Subcutaneous abdominal adipose tissue (tissue), 5 donors: ENCODE data around the gene KLHL29.

Experiments
- H3K27ac ChIP-seq: one replicate; pipeline ENCODE4 v1.7.0; 2013; ENCODE audit warnings: low read depth, mild to moderate bottlenecking, inconsistent platforms, low read length, moderate library complexity
- H3K27me3 ChIP-seq, 5 donors: one replicate each; pipeline ENCODE4 v1.7.0; 2013; ENCODE audit warnings: low read length in 5 of 5, inconsistent platforms in 1 of 5; ENCODE audit not compliant: control insufficient read depth in 5 of 5, insufficient read depth in 4 of 5
- H3K36me3 ChIP-seq, 5 donors: one replicate each; pipeline ENCODE4 v1.7.0; 2013; ENCODE audit warnings: low read length in 5 of 5; ENCODE audit not compliant: control insufficient read depth in 5 of 5, insufficient read depth in 5 of 5
- H3K4me1 ChIP-seq, 5 donors: one replicate each; pipeline ENCODE4 v1.7.0; 2013; ENCODE audit warnings: low read length in 5 of 5, mild to moderate bottlenecking in 3 of 5, moderate library complexity in 1 of 5; ENCODE audit not compliant: control insufficient read depth in 5 of 5, insufficient read depth in 5 of 5
- H3K4me3 ChIP-seq, 5 donors: one replicate each; pipeline ENCODE4 v1.7.0; 2013; ENCODE audit warnings: low read length in 5 of 5, low read depth in 1 of 5
- H3K9ac ChIP-seq, 5 donors: one replicate each; pipeline ENCODE4 v1.7.0; 2013; ENCODE audit warnings: low read length in 5 of 5, mild to moderate bottlenecking in 4 of 5, moderate library complexity in 3 of 5
- H3K9me3 ChIP-seq, 5 donors: one replicate each; pipeline ENCODE4 v1.7.0; 2013; ENCODE audit warnings: low read length in 5 of 5; ENCODE audit not compliant: control insufficient read depth in 5 of 5
- donor health status: healthy.
- donor health status: healthy.
- donor health status: healthy.
- donor health status: healthy.
- donor health status: healthy.

KLHL29 gene

DNA sequence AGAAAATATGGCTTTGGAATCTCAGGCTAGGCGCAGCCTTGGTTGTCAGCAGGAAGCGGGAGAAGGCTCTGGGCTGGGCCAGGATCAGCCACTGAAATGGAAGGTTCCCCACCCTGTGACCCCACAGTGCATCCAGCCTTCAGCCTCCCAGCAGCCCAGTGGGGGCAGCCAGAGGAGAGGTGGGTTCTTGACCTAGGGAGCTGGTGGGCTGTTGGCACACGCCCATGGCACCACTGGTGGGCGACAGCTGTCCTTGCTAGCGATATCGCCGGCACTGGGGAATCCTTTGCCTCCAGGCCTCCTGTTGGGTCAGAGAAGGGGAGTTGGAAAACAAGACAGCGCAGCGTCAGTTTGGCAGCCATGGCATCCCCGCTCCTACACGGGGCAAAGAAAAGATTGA lies 92.4 kb downstream of the KLHL29 start:
- no peak overlapping the region for H3K27ac ChIP-seq
- peaks cover 0 to 9% (median 7%) of the 10 kb centered on the region in 5 donors for H3K4me1 ChIP-seq

DNA sequence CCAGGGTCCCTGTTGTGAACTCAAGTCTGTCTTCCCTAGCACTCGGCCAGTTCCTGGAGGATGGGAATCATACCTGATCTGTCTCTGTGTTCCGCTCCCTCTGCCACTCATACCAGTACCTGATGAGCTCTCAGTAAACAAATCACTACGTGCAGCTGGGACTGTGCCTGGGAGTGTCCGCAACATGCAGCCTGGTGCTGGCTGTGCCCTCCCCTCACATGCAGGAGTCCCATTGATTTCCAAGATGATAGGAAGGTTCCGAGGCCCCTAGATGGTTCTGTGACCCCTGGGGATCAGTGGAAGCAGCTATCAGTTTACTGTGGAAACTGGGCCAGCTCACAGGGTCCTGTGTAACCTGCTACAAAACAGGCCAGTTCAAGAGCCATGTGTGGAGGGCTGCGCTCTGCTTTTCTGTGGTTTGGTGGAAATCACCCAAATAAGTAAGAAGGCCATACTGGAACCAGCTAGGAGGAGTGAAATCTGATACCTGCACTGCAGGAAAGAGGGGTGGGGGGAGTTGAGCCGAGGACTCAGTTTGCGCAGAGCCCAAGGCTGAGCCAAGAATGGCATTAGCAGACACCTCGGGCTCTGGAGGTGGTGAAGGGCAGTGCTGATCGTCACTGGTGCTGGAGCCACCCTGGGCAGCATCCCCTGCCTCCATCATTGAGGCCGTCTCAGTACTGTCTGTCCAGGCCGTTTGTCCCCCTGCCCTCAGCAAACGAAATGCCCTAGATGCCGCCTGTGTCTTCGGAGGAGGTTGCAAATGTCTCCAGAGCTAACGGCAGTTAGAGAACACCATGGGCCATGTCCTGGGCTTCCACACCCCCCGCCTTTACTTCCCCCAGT lies 93.3 kb downstream of the KLHL29 start:
- H3K9me3 ChIP-seq, result no peaks in the 10 kb centered on the region
- H3K4me1 ChIP-seq, result peaks cover 0 to 9% (median 7%) of the 10 kb centered on the region in 5 donors

More for the DNA sequence above, 92.4 kb downstream of the KLHL29 start:
- Histone ChIP-seq H3K4me3 (no peak overlapping the region), H3K9me3 (no peaks in the 10 kb centered on the region), H3K27me3 (no peaks in the 10 kb centered on the region), H3K9ac (no peak overlapping the region), H3K36me3 (peaks cover 0 to 2% (median 0%) of the 10 kb centered on the region in 5 donors)

DNA sequence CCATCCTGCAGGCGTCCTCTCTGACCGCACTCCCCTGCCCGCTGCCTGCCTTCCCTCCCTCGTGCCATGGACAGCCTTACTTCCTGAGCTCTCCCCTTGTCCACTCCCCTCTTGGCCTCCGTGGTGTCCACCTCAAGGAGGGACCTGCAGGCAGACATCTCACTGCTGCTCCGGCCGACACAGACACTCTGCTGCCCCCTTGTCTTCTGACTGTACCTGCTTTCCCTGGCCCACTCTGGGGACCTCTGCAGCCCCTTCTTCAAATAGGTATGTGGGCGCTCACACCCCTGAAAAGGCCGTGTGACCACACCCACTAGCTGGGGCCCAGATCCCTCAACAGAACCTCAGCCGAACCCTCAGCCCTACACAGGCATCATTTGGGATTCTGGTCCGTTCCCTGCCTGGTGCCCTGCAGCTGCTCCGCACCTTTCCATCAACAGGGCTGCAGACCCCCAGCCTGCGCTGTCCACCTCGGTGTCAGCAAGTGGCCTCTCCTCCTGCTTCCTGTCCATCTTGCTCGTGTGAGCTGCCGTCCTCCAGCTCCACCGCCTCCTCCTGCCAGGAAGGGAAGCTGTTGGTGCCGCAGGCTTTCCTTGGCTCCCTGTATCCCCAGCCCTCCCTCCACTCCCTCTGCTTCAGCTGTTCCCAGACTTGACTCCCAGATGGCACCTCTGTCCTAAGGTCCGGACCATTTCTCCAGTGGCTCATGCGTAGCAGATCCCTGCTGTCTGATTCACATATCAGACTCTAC lies 94.1 kb downstream of the KLHL29 start:
- Histone ChIP-seq H3K9ac (no peak overlapping the region), H3K9me3 (no peaks in the 10 kb centered on the region), H3K27ac (no peak overlapping the region), H3K4me3 (no peak overlapping the region), H3K36me3 (peaks cover 0 to 2% (median 0%) of the 10 kb centered on the region in 5 donors), H3K27me3 (no peaks in the 10 kb centered on the region), H3K4me1 (peaks cover 0 to 9% (median 7%) of the 10 kb centered on the region in 5 donors)

More for the DNA sequence above, 93.3 kb downstream of the KLHL29 start:
- Histone ChIP-seq H3K9ac (peak overlapping the region in 1 of 5 donors; percentile 1), H3K27ac (no peak overlapping the region), H3K27me3 (no peaks in the 10 kb centered on the region), H3K4me3 (no peak overlapping the region), H3K36me3 (peaks cover 0 to 2% (median 0%) of the 10 kb centered on the region in 5 donors)

DNA sequence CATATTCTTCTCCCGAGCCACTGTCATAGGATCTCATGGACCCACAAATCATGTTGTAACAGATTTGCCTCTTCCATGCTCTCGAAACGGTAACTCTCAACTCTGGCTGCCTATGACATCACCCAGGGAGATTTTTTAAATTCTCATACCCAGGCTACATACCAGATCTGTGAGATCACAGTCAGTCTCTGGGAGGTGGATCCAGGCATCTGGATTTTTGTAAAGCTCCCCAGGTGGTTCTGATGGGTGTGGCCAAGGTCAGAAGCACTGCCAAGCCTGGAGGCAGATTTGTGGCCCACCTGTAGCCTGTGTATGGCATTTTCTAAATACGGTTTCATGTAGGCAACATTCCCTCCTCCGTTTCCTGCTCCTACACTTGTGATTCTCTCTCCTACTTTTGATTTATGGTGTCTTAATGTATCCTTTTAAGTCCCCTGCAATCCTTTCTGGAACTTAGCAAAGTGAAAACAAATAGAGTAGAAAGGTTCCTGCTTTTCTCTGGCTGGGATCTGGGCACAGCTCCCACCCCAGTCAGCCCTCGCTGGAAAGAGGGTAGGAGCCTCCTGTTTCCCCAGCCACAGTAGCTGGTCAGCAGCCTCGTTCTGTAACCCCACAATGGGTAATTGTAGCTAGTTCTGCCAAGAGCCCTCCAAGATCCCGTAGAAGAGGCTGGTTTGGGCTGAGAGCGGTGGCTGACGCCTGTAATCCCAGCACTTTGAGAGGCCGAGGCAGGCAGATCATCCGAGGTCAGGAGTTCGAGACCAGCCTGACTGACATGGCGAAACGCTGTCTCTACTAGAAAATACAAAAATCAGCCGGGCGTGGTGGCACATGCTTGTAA lies 96.2 kb downstream of the KLHL29 start:
- no peaks in the 10 kb centered on the region for H3K9me3 ChIP-seq
- H3K27ac ChIP-seq, result no peak overlapping the region
- H3K9ac ChIP-seq, result no peak overlapping the region
- no peak overlapping the region for H3K4me3 ChIP-seq
- H3K27me3 ChIP-seq, result no peaks in the 10 kb centered on the region
- no peaks in the 10 kb centered on the region for H3K36me3 ChIP-seq
- peaks cover 0 to 9% (median 7%) of the 10 kb centered on the region in 5 donors for H3K4me1 ChIP-seq

DNA sequence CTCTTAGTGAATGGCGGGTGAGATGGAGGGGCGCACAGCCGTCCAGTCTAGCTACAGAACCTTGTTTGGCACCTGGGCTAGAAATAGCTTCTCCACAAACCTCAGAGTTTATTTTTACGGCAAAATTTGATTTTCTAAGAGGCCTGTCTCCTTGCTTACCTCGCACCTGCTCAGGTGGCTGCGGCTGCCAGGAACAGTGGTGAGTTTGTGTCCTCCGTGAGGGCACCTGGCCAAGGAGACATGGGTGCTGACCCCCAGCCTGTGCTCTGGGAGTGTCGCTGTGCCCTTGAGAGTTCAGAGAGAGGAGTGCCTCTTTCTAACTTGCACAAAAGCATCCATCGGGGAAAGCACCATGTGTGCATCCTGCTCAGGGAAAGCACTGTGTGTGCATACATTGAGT lies 97.2 kb downstream of the KLHL29 start:
- H3K9me3 ChIP-seq, result no peaks in the 10 kb centered on the region
- H3K27ac ChIP-seq, result no peak overlapping the region
- no peak overlapping the region for H3K4me3 ChIP-seq
- H3K4me1 ChIP-seq, result peaks cover 0 to 14% (median 13%) of the 10 kb centered on the region in 5 donors
- no peaks in the 10 kb centered on the region for H3K27me3 ChIP-seq
- H3K36me3 ChIP-seq, result no peaks in the 10 kb centered on the region
- H3K9ac ChIP-seq, result no peak overlapping the region

DNA sequence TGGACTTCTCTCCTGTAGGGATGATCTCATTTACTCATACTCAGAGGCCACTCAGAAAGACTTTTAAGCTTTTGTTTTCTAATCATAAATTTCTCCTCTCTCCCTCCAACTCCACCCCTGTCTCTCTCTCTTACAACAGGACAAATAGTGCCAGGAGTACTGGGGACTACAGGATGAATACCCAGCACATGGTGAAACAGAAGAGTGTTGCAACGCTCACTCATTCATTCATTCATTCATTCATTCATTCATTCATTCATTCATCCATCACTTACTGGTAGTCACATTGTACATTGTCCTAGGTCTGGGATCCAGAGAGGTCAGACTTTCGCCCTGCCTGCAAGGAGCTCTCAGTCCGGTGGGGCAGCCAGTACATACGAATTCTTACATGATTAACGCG lies 97.6 kb downstream of the KLHL29 start:
- no peaks in the 10 kb centered on the region for H3K9me3 ChIP-seq
- H3K27ac ChIP-seq, result no peak overlapping the region
- no peak overlapping the region for H3K9ac ChIP-seq
- no peaks in the 10 kb centered on the region for H3K27me3 ChIP-seq
- H3K4me3 ChIP-seq, result no peak overlapping the region
- no peaks in the 10 kb centered on the region for H3K36me3 ChIP-seq
- peaks cover 0 to 18% (median 17%) of the 10 kb centered on the region in 5 donors for H3K4me1 ChIP-seq

DNA sequence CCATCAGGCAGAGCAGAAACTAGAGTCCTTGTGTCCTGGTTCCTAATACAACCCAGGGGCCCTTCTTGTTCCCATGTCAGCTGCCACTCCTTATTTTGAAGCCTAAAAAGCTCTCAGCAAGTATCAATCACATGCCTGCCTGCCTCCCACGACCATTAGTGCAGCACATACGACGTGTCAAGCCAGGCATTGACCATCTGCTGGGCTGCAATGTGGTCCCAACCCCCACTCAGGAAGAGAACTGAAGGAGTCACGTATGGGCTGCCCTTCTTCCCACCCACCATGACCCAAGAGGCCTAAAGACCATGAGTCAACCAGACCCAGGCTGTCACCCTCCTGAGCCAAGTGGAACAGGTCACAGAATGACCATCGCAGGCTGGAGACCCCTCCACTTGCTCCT lies 98.8 kb downstream of the KLHL29 start:
- Histone ChIP-seq H3K4me3 (no peak overlapping the region), H3K36me3 (no peaks in the 10 kb centered on the region), H3K27me3 (no peaks in the 10 kb centered on the region), H3K27ac (no peak overlapping the region), H3K4me1 (peaks cover 0 to 19% (median 18%) of the 10 kb centered on the region in 5 donors), H3K9ac (no peak overlapping the region), H3K9me3 (no peaks in the 10 kb centered on the region)

DNA sequence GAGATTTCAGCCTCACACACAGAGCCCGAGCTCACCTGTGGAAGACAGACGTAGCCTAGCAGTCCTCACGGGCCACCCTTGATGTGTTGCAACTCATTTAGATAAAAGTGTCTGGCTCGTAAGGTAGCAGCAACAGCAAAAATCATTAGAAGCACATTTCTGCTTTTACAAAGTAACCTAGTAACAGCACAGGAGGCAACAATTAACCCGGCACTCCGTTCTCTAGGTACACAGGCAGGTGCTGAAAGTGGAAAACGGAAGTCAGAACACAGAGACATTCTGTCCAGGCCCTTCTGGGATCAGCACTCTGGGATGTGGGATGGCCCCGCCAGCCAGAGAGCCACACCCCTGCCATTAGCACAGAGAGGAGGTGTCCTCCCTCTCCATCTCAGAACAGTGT lies 99.3 kb downstream of the KLHL29 start:
- H3K9ac ChIP-seq, result no peak overlapping the region
- H3K27ac ChIP-seq, result no peak overlapping the region
- H3K4me1 ChIP-seq, result peaks cover 0 to 19% (median 18%) of the 10 kb centered on the region in 5 donors
- H3K9me3 ChIP-seq, result no peaks in the 10 kb centered on the region
- no peaks in the 10 kb centered on the region for H3K27me3 ChIP-seq
- H3K4me3 ChIP-seq, result no peak overlapping the region
- H3K36me3 ChIP-seq, result no peaks in the 10 kb centered on the region

DNA sequence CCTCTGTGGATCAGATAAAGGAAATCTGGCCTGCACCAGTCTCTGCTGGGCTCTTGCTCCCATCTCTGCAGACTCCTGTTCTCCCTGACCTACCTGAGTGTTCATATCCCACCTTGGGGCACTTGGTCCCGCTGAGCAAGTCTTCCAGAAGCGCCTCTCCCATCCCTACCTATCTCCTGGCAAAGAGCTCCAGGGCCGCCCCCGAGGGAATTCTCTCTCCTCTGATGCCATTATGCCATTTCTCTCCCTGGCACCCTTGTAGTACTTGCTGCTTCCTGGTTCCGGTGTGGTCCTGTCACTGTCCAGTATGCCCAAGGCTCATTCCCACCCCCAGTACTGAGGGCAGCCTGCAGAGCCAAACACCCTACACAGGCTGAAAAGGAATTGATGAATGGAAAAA lies 99.8 kb downstream of the KLHL29 start:
- H3K4me3 ChIP-seq, result no peak overlapping the region
- H3K9ac ChIP-seq, result no peak overlapping the region
- no peak overlapping the region for H3K27ac ChIP-seq
- no peaks in the 10 kb centered on the region for H3K27me3 ChIP-seq
- H3K9me3 ChIP-seq, result no peaks in the 10 kb centered on the region
- H3K36me3 ChIP-seq, result no peaks in the 10 kb centered on the region
- H3K4me1 ChIP-seq, result peaks cover 0 to 19% (median 18%) of the 10 kb centered on the region in 5 donors
